HG03025 (cell line): ENCODE data around the gene HSD3B7.
"Not testable (repeated sequence)": the region's sequence is repeated elsewhere in the genome, so short reads cannot be mapped to it uniquely, and the experiment has no call there.

Source experiments
- ATAC-seq: cut with Tn5 transposase; IDR thresholded peaks from one replicate; pipeline ENCODE4 v1.9.1; 2021; ENCODE audit warnings: mild to moderate bottlenecking, moderate library complexity; ENCODE audit not compliant: unreplicated experiment, low FRiP score

The HSD3B7 gene

DNA sequence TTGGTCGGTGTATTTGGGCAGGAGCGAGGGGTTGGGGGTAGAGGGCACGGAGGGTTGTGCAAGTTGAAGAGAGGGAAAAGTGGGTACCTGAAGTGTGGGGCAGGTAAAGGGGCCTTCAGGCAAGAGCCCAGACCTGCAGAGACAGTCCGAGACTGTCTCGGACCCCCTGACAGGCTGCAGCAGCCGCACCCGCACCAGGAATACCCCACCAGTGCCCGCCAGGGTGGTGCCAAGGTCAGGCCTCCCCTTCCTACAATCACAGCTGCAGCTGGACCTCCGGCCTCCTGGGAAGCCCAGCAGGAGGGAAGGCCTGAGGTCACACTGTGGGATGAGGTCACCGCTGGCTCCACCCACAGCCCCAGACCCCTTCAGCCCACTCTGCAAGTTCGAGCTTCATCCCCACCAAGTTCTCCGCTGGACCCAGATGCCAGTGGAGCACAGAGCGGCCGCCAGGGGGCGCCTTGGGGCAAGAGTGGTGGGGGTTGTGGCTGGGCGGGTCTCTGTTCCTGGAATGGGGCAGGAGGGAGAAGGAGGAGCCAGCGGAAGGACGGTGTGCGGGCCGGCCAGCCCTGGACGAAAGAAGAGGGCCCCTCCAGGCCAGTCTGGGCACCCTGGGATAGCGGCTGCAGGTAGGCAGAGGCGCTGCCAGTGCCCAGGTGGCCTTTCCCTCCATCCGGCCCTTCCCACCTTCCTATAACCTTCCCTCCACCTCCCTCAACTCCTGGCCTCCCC is at the start of gene HSD3B7:
Gene HSD3B7, plus strand, starts transcription at position 539 of the 732 bp plus-strand sequence. CDS start 452 bp downstream, outside the sequence.
- ATAC-seq = no peak

GRCh38 chr16:30937692-30938091 is 47.3 kb upstream of the HSD3B7 start:
- no peak for ATAC-seq

DNA sequence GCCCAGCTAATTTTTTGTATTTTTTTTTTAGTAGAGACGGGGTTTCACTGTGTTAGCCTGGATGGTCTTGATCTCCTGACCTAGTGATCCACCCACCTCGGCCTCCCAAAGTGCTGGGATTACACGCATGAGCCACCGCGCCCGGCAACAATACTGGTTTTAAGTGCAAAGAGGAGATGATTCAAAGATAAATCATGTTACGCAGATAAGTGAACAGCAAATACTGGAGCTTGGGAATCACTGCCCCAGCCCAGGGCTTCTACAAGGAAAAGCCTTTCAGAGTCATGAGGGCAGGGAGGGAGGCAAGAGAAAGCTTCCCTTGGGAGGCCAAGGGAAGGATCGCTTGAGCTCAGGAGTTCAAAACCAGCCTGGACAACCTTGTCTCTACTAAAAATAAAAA is 45.4 kb upstream of the HSD3B7 start:
- ATAC-seq = not testable (repeated sequence)

DNA sequence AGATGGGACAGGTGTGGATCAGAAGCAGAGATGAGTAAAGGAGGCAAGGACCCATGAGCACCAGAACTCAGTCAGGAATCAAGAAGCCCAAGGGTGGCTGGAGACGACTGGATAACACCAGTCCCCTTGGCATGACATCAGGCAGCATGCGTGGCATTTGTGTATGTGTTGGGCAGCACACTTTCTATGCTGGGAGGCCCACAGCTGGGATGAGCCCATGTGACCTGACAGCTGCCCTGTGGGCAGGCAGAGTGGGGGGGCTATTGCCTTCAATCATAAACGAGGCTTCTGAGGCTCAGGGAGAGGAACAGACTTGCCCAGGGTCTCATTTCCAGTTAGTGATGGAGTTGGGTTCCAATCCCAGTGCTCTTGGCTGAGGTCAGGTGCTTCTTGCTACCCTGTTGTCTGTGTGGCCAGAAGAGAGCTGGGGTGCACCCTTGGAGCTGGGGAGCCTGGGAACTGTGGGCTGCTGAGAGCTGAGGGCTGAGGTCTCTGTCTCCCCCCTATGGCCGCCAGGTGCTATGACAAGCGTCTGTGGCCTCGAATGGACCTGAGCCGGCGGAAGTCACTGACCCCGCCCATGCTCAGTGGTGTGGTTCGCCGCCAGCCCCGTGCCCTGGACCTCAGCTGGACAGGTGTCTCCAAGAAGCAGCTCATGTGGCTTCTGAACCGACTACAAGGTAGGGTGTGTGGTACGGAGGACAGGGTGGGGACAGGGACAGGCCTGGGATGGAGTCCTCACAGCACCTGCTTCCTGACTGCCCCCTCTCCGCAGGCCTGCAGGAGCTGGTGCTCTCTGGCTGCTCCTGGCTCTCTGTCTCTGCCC is 43.2 kb upstream of the HSD3B7 start:
- no peak for ATAC-seq

- no peak for ATAC-seq
Observed at GRCh38 chr16:30942426-30942806, 42.6 kb upstream of the HSD3B7 start.

- no peak for ATAC-seq
Observed at GRCh38 chr16:30944352-30944751, 40.7 kb upstream of the HSD3B7 start.

DNA sequence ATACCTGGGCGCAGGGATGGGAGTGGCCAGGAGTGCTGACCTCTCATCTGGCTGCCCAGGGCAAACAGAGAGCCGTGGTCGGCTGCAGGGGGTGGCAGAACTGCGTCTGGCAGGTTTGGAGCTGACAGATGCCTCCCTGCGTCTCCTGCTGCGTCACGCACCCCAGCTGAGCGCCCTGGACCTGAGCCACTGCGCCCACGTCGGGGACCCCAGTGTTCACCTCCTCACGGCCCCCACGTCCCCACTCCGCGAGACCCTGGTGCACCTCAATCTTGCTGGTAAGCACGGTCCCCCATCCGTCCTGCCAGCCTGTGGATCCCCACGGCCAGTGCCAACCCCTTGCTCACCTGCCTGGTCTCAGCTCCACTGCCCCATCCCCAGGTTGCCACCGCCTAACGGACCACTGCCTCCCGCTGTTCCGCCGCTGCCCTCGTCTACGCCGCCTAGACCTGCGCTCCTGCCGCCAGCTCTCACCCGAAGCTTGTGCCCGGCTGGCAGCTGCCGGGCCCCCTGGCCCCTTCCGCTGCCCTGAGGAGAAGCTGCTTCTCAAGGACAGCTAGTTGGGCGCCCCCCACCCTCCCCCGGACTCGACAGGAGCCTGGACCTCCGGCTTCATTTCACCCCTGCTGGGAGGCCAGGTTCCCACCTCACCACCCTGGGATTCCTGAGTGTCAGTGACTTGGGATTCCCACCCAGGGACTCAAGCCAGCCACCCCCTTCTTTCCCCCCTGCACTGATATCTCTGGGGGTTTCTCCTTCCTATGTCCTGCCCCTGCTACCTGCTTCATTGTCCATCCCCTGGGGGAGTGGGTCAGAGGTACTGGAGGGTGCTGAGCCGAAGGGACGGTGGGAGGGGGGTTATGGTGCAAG is 38.1 kb upstream of the HSD3B7 start:
- no peak for ATAC-seq

GRCh38 chr16:30947541-30947858 is 37.5 kb upstream of the HSD3B7 start:
- no peak for ATAC-seq

- no peak for ATAC-seq
Observed at GRCh38 chr16:30947859-30948666, 36.9 kb upstream of the HSD3B7 start.

GRCh38 chr16:30948667-30949649 is 36.0 kb upstream of the HSD3B7 start, which contains the start of gene ORAI3:
ORAI3 (plus strand) TSS chr16:30949068; CDS start chr16:30949290, 222 bp downstream.
- ATAC-seq = no peak

DNA sequence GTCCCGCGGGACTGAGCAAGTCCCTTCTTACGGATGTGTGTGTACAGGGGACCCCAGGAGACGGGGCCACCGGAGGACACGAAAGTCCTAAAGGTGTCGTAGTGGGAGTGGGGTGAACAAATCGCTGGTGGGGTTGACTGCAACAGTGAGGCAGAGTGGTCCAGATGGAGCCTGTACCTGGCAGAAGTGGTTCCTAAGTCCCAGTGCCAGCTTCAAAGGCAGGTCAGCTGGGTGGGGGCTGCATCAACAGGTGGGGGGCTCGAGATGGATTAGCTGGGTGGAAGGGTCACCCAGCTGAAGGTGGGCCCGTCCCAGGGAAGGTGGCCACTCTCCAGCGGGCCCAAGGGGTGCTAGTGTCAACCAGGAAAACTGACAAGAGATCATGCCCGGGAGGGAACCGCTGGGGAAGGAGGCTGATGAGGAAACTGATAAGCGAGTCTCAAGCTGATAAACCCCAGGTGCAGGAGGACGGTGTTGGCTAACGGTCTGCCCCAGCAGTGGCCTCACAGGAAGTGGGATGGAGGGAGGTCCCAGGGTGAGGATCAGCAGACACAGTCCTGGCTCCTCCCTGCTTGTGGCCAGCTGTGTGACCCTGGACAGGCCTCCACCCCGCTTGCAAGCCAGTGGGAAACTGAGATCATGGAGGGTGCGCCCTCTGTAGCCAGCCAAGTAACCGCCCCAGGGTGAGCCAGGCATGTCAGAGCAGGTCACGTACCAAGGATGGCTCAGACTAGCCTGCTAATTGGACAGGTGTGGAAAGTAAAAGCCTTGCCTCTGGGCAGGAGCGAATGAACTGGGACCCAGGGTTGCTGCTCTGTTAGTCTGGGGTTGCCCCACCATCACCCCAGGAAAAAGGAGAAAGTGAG is 35.1 kb upstream of the HSD3B7 start:
- no peak for ATAC-seq

DNA sequence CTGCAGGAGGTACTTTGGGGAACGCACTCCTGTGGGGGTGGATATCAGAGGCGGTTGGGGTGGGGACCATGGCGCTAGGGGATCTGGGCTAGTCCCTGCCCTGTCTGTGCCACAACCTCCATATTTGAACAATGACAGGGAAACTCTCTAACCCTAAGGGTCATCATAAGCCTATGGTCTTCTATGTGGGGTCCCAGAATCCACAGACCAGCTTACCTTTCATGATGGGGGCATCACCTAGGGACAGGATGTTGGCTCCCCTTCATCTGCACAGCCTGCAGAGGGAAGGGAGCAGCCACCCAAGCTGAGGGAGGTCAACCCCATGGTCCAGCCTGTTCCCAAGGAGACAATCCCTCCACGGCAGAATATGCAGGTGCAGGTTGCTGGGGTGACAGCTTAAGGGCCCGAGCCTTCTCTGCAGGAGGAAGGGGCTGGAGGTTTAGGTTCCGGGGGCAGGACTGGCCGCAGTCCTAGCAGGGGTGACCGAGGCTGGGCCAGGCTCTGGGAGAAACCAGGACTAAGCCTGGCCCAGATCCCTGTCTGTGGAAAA is 34.4 kb upstream of the HSD3B7 start:
- no peak for ATAC-seq

GRCh38 chr16:30951193-30951592 is 33.8 kb upstream of the HSD3B7 start:
- no peak for ATAC-seq

- ATAC-seq = no peak
Observed at GRCh38 chr16:30951750-30952149, 33.3 kb upstream of the HSD3B7 start.

GRCh38 chr16:30953111-30953510 is 31.9 kb upstream of the HSD3B7 start:
- ATAC-seq = no peak

DNA sequence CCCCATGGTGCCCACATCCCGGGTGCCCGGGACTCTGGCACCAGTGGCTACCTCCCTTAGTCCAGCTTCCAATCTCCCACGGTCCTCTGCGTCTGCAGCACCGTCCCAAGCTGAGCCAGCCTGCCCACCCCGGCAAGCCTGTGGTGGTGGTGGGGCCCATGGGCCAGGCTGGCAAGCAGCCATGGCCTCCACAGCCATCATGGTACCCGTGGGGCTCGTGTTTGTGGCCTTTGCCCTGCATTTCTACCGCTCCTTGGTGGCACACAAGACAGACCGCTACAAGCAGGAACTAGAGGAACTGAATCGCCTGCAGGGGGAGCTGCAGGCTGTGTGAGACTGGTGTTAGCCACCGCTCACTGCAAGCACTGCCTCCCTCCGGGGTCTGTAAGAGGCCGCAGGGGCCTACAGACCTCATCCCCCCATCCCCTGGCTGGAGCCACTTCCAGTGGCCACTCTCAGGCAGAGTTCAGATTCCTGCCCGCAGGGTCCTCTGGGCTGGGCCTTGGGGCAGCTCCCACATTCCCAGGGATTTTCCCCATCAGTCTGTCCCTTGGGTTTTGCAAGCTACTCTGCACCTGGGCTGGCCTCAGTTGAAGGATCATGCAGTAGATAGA is 31.4 kb upstream of the HSD3B7 start:
- no peak for ATAC-seq

DNA sequence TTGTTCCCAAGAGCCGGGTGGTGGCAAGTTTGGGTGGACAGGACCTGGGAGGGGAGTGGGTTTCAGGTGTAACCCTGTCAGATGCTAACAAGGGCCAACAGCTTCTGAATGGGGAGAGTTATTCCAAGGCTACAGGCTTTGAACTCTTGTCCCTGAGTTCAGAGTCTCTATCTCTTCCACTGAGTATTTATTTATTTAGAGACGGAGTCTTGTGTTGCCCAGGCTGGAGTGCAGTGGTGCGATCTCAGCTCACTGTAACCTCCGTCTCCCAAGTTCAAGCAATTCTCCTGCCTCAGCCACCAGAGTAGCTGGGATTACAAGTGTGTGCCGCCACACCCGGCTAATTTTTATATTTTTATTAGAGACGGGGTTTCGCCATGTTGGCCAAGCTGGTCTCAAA is 30.0 kb upstream of the HSD3B7 start:
- ATAC-seq = no peak
